MCF 10A (cell line): ENCODE measurements around the gene FBXO21. TPM values are rescaled to one million over a fixed set of nuclear protein-coding genes. Genes with fewer than 3 reads are reported as not detected.

ENCODE experiments used
- BruUV-seq: library from RNA; stranded (reverse); fragments of 400-500 nt; replicated peaks from 2 replicates; lab custom pipeline; 2021; lab: Mats Ljungman, UMichigan
- CTCF ChIA-PET: fragments of 300-600 bp; sonication (Branson Sonifier 250); formaldehyde crosslinking; extraction: SDS; loops from one replicate; lab custom pipeline; 2021; ENCODE audit warnings: antibody characterized with exemption, inconsistent platforms; lab: Yijun Ruan, JAX
- POLR2A ChIA-PET: fragments of 300-600, 350-650 bp; sonication (Branson Sonifier 250); formaldehyde crosslinking; extraction: SDS; loops from one replicate; lab custom pipeline; 2020; ENCODE audit warnings: antibody characterized with exemption, inconsistent platforms; lab: Yijun Ruan, JAX
- DNase-seq: peaks from one replicate; pipeline ENCODE4 v3.0.0-alpha.2; 2018; ENCODE audit not compliant: unreplicated experiment
- H3K27ac Mint-ChIP-seq: one replicate; pipeline ENCODE4 v1.8.0; 2022; ENCODE audit warnings: mild to moderate bottlenecking, low read depth, mixed read lengths; ENCODE audit not compliant: unreplicated experiment
- H3K27me3 Mint-ChIP-seq: one replicate; pipeline ENCODE4 v1.8.0; 2022; ENCODE audit warnings: mixed read lengths; ENCODE audit not compliant: insufficient read depth, unreplicated experiment
- H3K36me3 Mint-ChIP-seq: one replicate; pipeline ENCODE4 v1.8.0; 2022; ENCODE audit warnings: mild to moderate bottlenecking, moderate library complexity, mixed read lengths; ENCODE audit not compliant: insufficient read depth, unreplicated experiment
- H3K4me1 Mint-ChIP-seq: one replicate; pipeline ENCODE4 v1.8.0; 2022; ENCODE audit warnings: mixed read lengths; ENCODE audit not compliant: insufficient read depth, unreplicated experiment
- H3K4me3 Mint-ChIP-seq: one replicate; pipeline ENCODE4 v1.8.0; 2022; ENCODE audit warnings: mild to moderate bottlenecking, moderate library complexity, mixed read lengths; ENCODE audit not compliant: unreplicated experiment
- H3K9me3 Mint-ChIP-seq: one replicate; pipeline ENCODE4 v1.8.0; 2022; ENCODE audit warnings: mixed read lengths; ENCODE audit not compliant: unreplicated experiment
- CTCF ChIP-seq: fragments of 200-600 bp; IDR thresholded peaks from one replicate; pipeline ENCODE4 v1.8.0; 2022; ENCODE audit warnings: antibody characterized with exemption, mild to moderate bottlenecking; ENCODE audit not compliant: unreplicated experiment
- intact Hi-C: fragments of 100-400 bp; cut with micrococcal nuclease; formaldehyde crosslinking; loops from 2 replicates; pipeline ENCODE4 v1.14.1; 2022
- total RNA-seq: library from RNA; stranded (reverse); gene quantifications from 2 replicates; pipeline ENCODE4 v1.2.3, GENCODE V29; 2022

The FBXO21 gene
- total RNA-seq, 1 experiment from 2014 or later: 33.4 TPM

- Mint-ChIP-seq H3K27ac (peak overlapping the region; percentile 73), H3K9me3 (no peaks in the 10 kb centered on the region), H3K4me3 (no peak overlapping the region), H3K27me3 (no peaks in the 10 kb centered on the region), H3K36me3 (peaks cover 7% of the 10 kb centered on the region), H3K4me1 (no peaks in the 10 kb centered on the region)
- no peak for DNase-seq
- POLR2A ChIA-PET: interaction anchor here (1.2 kb wide), 1 partner anchor 10 kb away, joined by 3 read pairs; no protein-coding TSS in a partner anchor
- intact Hi-C loops: no loop called here
- no TSS peak for BruUV-seq
- CTCF ChIA-PET: interaction anchor here (0.6 to 2.1 kb wide), 4 partner anchors 12 to 758 kb away, joined by 3 to 10 read pairs (median 5); no protein-coding TSS in a partner anchor
- no peak for TF ChIP-seq CTCF
These were observed 51.1 kb downstream of the FBXO21 start for GRCh38 chr12:117139025-117139717.

- DNase-seq: no peak
- ChIA-PET POLR2A (interaction anchor here (0.6 kb wide), 1 partner anchor 1713 kb away, joined by 3 read pairs; no protein-coding TSS in a partner anchor), CTCF (interaction anchor here (1.4 to 2.0 kb wide), 2 partner anchors 16 to 20 kb away, joined by 3 to 6 read pairs; no protein-coding TSS in a partner anchor)
- no peak for TF ChIP-seq CTCF
- Mint-ChIP-seq H3K27me3 (no peaks in the 10 kb centered on the region), H3K27ac (no peak overlapping the region), H3K36me3 (no peaks in the 10 kb centered on the region), H3K9me3 (no peaks in the 10 kb centered on the region), H3K4me3 (no peak overlapping the region), H3K4me1 (no peaks in the 10 kb centered on the region)
- intact Hi-C loops: no loop called here
- BruUV-seq: no TSS peak
These were observed 55.5 kb downstream of the FBXO21 start for GRCh38 chr12:117134721-117135120.

GRCh38 chr12:117134059-117134458 lies 56.2 kb downstream of the FBXO21 start:
- Mint-ChIP-seq H3K27ac (no peak overlapping the region), H3K9me3 (no peaks in the 10 kb centered on the region), H3K4me1 (no peaks in the 10 kb centered on the region), H3K4me3 (no peak overlapping the region), H3K36me3 (no peaks in the 10 kb centered on the region), H3K27me3 (no peaks in the 10 kb centered on the region)
- ChIA-PET POLR2A (no interaction called here), CTCF (interaction anchor here (0.7 to 2.0 kb wide), 3 partner anchors 15 to 83 kb away, joined by 3 to 6 read pairs (median 3); no protein-coding TSS in a partner anchor)
- intact Hi-C loops: no loop called here
- no peak for DNase-seq
- no TSS peak for BruUV-seq
- TF ChIP-seq CTCF: no peak

GRCh38 chr12:117130801-117131200 lies 59.5 kb downstream of the FBXO21 start:
- TF ChIP-seq CTCF: no peak
- no TSS peak for BruUV-seq
- no peak for DNase-seq
- ChIA-PET POLR2A (interaction anchor here (1.6 kb wide), 1 partner anchor 10 kb away, joined by 4 read pairs; no protein-coding TSS in a partner anchor), CTCF (interaction anchor here (0.6 to 2.0 kb wide), 6 partner anchors 10 to 726 kb away, joined by 3 to 9 read pairs (median 4); no protein-coding TSS in a partner anchor)
- peaks cover 11% of the 10 kb centered on the region for H3K9me3 Mint-ChIP-seq
- intact Hi-C loops: no loop called here
- H3K4me1 Mint-ChIP-seq: no peaks in the 10 kb centered on the region
- H3K27ac Mint-ChIP-seq: no peak overlapping the region
- no peaks in the 10 kb centered on the region for H3K36me3 Mint-ChIP-seq
- H3K4me3 Mint-ChIP-seq: no peak overlapping the region
- no peaks in the 10 kb centered on the region for H3K27me3 Mint-ChIP-seq
